K562 (cell line): ENCODE data around the gene SESN3. TPM values are rescaled to one million over a fixed set of nuclear protein-coding genes. Genes with fewer than 3 reads are reported as not detected.

Experiments
- ATAC-seq: fragments of 200-7000 bp; cut with Tn5 transposase; 3 replicates; pipeline ENCODE4 v1.9.1; 2020; ENCODE audit warnings: moderate library complexity
- BruUV-seq: library from RNA; stranded (reverse); fragments of 400-500 nt; replicated peaks from 2 replicates; lab custom pipeline; 2021; lab: Mats Ljungman, UMichigan
- CTCF ChIA-PET: fragments of 300-600 bp; formaldehyde crosslinking; extraction: SDS; loops from one replicate; lab custom pipeline; 2021; ENCODE audit warnings: low intra/inter-chr PET ratio; lab: Yijun Ruan, JAX
- POLR2A ChIA-PET: fragments of 300-600, 350-650 bp; sonication (Branson Sonifier 250); formaldehyde crosslinking; extraction: SDS; loops from one replicate; lab custom pipeline; 2021; ENCODE audit warnings: antibody characterized with exemption, inconsistent platforms; lab: Yijun Ruan, JAX
- DNase-seq, 4 experiments: peaks; one replicate each; pipeline versions ENCODE4 v3.0.0 to v3.0.0-alpha.2; 2011 to 2018; ENCODE audit warnings: low spot score in 3 of 4, mixed read lengths in 3 of 4; ENCODE audit errors: extremely low read depth in 1 of 4
- FAIRE-seq: peaks from 2 replicates; lab custom pipeline; 2011; peaks lifted over from hg19 to GRCh38; lab: Jason Lieb, UNC
- H2AFZ ChIP-seq: 2 replicates; pipeline ENCODE4 v1.6.0; 2011; ENCODE audit warnings: low read depth, low read length, control low read depth, inconsistent platforms
- H3K27ac ChIP-seq: fragments of 200-600 bp; 3 replicates; pipeline ENCODE4 v1.8.0; 2011; ENCODE audit warnings: low read depth, mild to moderate bottlenecking, control low read depth, inconsistent platforms, low read length, moderate library complexity, mixed read lengths; ENCODE audit errors: extremely low read depth
- H3K27me3 ChIP-seq, 2 experiments: fragments of 300-600 bp in 1 of 2; 2 replicates in 1 of 2; 3 replicates in 1 of 2; pipeline versions ENCODE4 v1.6.0 to v1.8.0; 2011; ENCODE audit warnings: inconsistent platforms in 2 of 2, low read length in 2 of 2, mild to moderate bottlenecking in 1 of 2, mixed read lengths in 1 of 2, moderate library complexity in 1 of 2; ENCODE audit not compliant: control insufficient read depth in 2 of 2, insufficient read depth in 2 of 2
- H3K36me3 ChIP-seq: fragments of 300-600 bp; 3 replicates; pipeline ENCODE4 v1.8.0; 2011; ENCODE audit warnings: mild to moderate bottlenecking, low read length, inconsistent platforms; ENCODE audit not compliant: control insufficient read depth, insufficient read depth
- H3K4me1 ChIP-seq, 2 experiments: fragments of 200-600 bp in 1 of 2; replicated peaks in 1 of 2; 2 replicates in 1 of 2; 3 replicates in 1 of 2; pipeline versions ENCODE4 v1.5.1 to v1.8.0; 2011; ENCODE audit warnings: inconsistent platforms in 2 of 2, low read length in 2 of 2, mild to moderate bottlenecking in 1 of 2, mixed read lengths in 1 of 2, moderate library complexity in 1 of 2; ENCODE audit not compliant: control insufficient read depth in 2 of 2, insufficient read depth in 2 of 2
- H3K4me2 ChIP-seq: 2 replicates; pipeline ENCODE4 v1.6.1; 2011; ENCODE audit warnings: low read length, control low read depth, inconsistent platforms, mixed read lengths; ENCODE audit not compliant: insufficient read depth
- H3K4me3 ChIP-seq: fragments of 200-600 bp; sonication (generic), shearing (Covaris generic); 2 replicates; pipeline ENCODE4 v1.5.1; 2016; ENCODE audit warnings: control low read depth, inconsistent platforms
- H3K79me2 ChIP-seq: fragments of 200-600 bp; 3 replicates; pipeline ENCODE4 v1.8.0; 2011; ENCODE audit warnings: low read length, inconsistent platforms; ENCODE audit not compliant: control insufficient read depth, insufficient read depth
- H3K9ac ChIP-seq, 2 experiments: 2 replicates each; pipeline versions ENCODE4 v1.6.0 to v1.6.1; 2011; ENCODE audit warnings: low read depth in 2 of 2, low read length in 2 of 2, control low read depth in 1 of 2, inconsistent platforms in 1 of 2, mild to moderate bottlenecking in 1 of 2, mixed read lengths in 1 of 2; ENCODE audit not compliant: insufficient read depth in 1 of 2
- H3K9me1 ChIP-seq: one replicate; pipeline ENCODE4 v1.6.0; 2011; ENCODE audit warnings: inconsistent platforms, mild to moderate bottlenecking, low read length, moderate library complexity; ENCODE audit not compliant: control insufficient read depth, insufficient read depth
- H3K9me3 ChIP-seq: replicated peaks from 2 replicates; pipeline ENCODE4 v1.5.1; 2011; ENCODE audit warnings: low read depth, low read length, inconsistent platforms; ENCODE audit not compliant: control insufficient read depth, insufficient read depth
- H4K20me1 ChIP-seq: replicated peaks from 2 replicates; pipeline ENCODE4 v1.6.1; 2011; ENCODE audit warnings: low read length, inconsistent platforms, mixed read lengths; ENCODE audit not compliant: control insufficient read depth, insufficient read depth
- ARNT ChIP-seq, 2 experiments: fragments of 450-650 bp; IDR thresholded peaks; 2 replicates each; pipeline ENCODE4 v1.6.1; 2016; ENCODE audit warnings: mild to moderate bottlenecking in 1 of 2
- ATF1 ChIP-seq, 2 experiments: fragments of 450-650 bp in 1 of 2; IDR thresholded peaks; 2 replicates each; pipeline ENCODE4 v1.6.1; 2016; ENCODE audit warnings: missing compliant biosample characterization in 1 of 2, missing genetic modification characterization in 1 of 2
- BACH1 ChIP-seq: fragments of 200-800 bp; sonication (Bioruptor generic); IDR thresholded peaks from 2 replicates; pipeline ENCODE4 v1.6.1; 2016; ENCODE audit warnings: missing genetic modification characterization, missing compliant biosample characterization
- BRCA1 ChIP-seq, 2 experiments: fragments of 450-650 bp in 1 of 2; sonication (generic) in 1 of 2; formaldehyde crosslinking in 1 of 2; IDR thresholded peaks; 2 replicates each; pipeline versions ENCODE4 v1.5.0 to v1.6.1; 2017 to 2020; ENCODE audit warnings: mild to moderate bottlenecking in 1 of 2, missing genetic modification reagents in 1 of 2
- CTBP1 ChIP-seq: fragments of 450-650 bp; IDR thresholded peaks from 2 replicates; pipeline ENCODE4 v1.6.1; 2016; ENCODE audit warnings: borderline replicate concordance
- DDX20 ChIP-seq: fragments of 450-650 bp; IDR thresholded peaks from 2 replicates; pipeline ENCODE4 v1.6.1; 2016; ENCODE audit warnings: missing genetic modification characterization, low read depth, mild to moderate bottlenecking, missing compliant biosample characterization, moderate library complexity
- MAFK ChIP-seq: IDR thresholded peaks from 2 replicates; pipeline ENCODE4 v1.6.1; 2011; ENCODE audit warnings: low read length, improper control_type of control experiment
- MTA1 ChIP-seq: fragments of 450-650 bp; IDR thresholded peaks from 2 replicates; pipeline ENCODE4 v1.6.1; 2017; ENCODE audit warnings: borderline replicate concordance
- NCOA1 ChIP-seq: fragments of 450-650 bp; IDR thresholded peaks from 2 replicates; pipeline ENCODE4 v1.6.1; 2016; ENCODE audit warnings: low read depth
- POLR2AphosphoS5 ChIP-seq: IDR thresholded peaks from 2 replicates; pipeline ENCODE4 v1.6.1; 2011; ENCODE audit warnings: mild to moderate bottlenecking, low read depth, low read length, moderate library complexity; ENCODE audit not compliant: control insufficient read depth, insufficient read depth
- RAD51 ChIP-seq: fragments of 450-650 bp; IDR thresholded peaks from 2 replicates; pipeline ENCODE4 v1.7.1; 2016; ENCODE audit warnings: low read depth, mild to moderate bottlenecking, borderline replicate concordance
- SETDB1 ChIP-seq: IDR thresholded peaks from one replicate; pipeline ENCODE4 v1.6.1; 2012; ENCODE audit warnings: low read length, control low read depth, inconsistent platforms
- SMARCA4 ChIP-seq: fragments of 450-650 bp; IDR thresholded peaks from 2 replicates; pipeline ENCODE4 v1.6.1; 2016
- VEZF1 ChIP-seq: fragments of 200-800 bp; sonication (Bioruptor generic); IDR thresholded peaks from 2 replicates; pipeline ENCODE4 v1.6.1; 2017; ENCODE audit warnings: missing genetic modification characterization, missing compliant biosample characterization
- ZNF134 ChIP-seq: fragments of 250-450 bp; sonication (Bioruptor Pico); conservative IDR thresholded peaks from 2 replicates; pipeline ENCODE4 v1.4.0; 2020
- ZNF347 ChIP-seq: fragments of 450-650 bp; formaldehyde crosslinking; IDR thresholded peaks from 2 replicates; pipeline ENCODE4 v1.4.0; 2020; ENCODE audit warnings: low read depth, mild to moderate bottlenecking, moderate library complexity
- ZNF384 ChIP-seq: IDR thresholded peaks from 2 replicates; pipeline ENCODE4 v1.6.1; 2012; ENCODE audit warnings: low read depth, low read length, improper control_type of control experiment
- ZNF561 ChIP-seq: fragments of 450-650 bp; formaldehyde crosslinking; conservative IDR thresholded peaks from 2 replicates; pipeline ENCODE4 v1.4.0; 2020; ENCODE audit warnings: mild to moderate bottlenecking, moderate library complexity
- WGBS: fragments of 100-300 bp; shearing (Covaris generic); methylation state at CpG from one replicate; pipeline ENCODE4 v1.1.6; 2016; ENCODE audit warnings: low coverage, mixed read lengths; ENCODE audit not compliant: insufficient coverage; ENCODE audit errors: missing lambda C conversion rate; 5-methylcytosine and 5-hydroxymethylcytosine counted together
- in situ Hi-C: fragments of 300-500 bp; cut with MboI; formaldehyde crosslinking; loops from 4 replicates; pipeline ENCODE4 v1.15.0; 2018; ENCODE audit warnings: inconsistent platforms, mixed read lengths
- intact Hi-C: fragments of 100-400 bp; cut with micrococcal nuclease; formaldehyde crosslinking; loops from 2 replicates; pipeline ENCODE4 v1.14.2; 2022
- polyA plus RNA-seq, 8 experiments: library from polyadenylated mRNA; depleted of rRNA in 4 of 8; stranded (reverse) in 5 of 8; unstranded in 3 of 8; fragments of >200 nt; fragmentation: Nextera tagmentation in 2 of 8; fragmentation: Illumina TruSeq in 1 of 8; extraction: Ambion mirVana in 2 of 8; extraction: Trizol in 1 of 8; gene quantifications; 2 replicates each; pipeline versions ENCODE4 v1.2.1 to v1.2.3, GENCODE V29; 2011 to 2014; ENCODE audit warnings: inconsistent platforms in 1 of 8, missing spikeins in 1 of 8
- total RNA-seq, 7 experiments: library from RNA; depleted of rRNA in 6 of 7; stranded (reverse); fragments of >200 nt in 6 of 7; fragmentation: Illumina TruSeq in 2 of 7; extraction: Trizol in 2 of 7; gene quantifications; 2 replicates each; pipeline versions ENCODE4 v1.2.1 to v1.2.3, GENCODE V29; 2011 to 2021; ENCODE audit warnings: low replicate concordance in 1 of 7
- TF ChIP-seq, protein P1 (sequence below): sonication (generic); IDR thresholded peaks from 2 replicates; pipeline ENCODE4 v1.6.1; 2016
- TF ChIP-seq, protein P2 (sequence below): fragments of 450-650 bp; IDR thresholded peaks from 2 replicates; pipeline ENCODE4 v1.6.1; 2016; ENCODE audit warnings: antibody characterized with exemption

Gene SESN3
- total and polyA plus RNA-seq, 9 of the 15 experiments (the other 6 are each of a cell fraction or from before 2014, with no cell fraction given), result 0.44 to 2.6 (median 1.5) TPM

DNA sequence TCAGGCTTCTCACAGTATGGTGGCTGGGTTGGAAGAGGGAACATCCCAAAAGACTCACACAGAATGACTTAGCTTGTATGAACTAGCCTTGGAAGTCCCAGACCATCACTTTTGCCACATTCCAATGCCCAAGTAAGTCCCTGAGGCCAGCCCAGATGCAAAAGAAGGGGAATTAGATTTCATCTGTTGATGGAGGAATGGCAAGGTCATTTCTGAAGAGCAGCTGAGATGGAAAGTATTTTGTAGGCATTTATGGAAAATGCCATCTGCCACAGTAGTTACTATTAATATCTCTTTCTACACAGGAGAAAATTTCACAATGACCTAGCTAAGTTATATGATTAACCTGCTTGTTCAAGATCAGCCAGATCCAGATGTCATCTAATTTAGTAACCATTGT is 82.6 kb downstream of the SESN3 start (continued):
- TF ChIP-seq DDX20 (tag) (no peak), BACH1 (no peak), ZNF384 (no peak), ARNT (IDR thresholded peaks at IDR 0.05) (no peak), NCOA1 (no peak), ZNF561 (CRISPR knock-in tag) (no peak), ZNF134 (CRISPR knock-in tag) (no peak), ZNF347 (no peak)

DNA sequence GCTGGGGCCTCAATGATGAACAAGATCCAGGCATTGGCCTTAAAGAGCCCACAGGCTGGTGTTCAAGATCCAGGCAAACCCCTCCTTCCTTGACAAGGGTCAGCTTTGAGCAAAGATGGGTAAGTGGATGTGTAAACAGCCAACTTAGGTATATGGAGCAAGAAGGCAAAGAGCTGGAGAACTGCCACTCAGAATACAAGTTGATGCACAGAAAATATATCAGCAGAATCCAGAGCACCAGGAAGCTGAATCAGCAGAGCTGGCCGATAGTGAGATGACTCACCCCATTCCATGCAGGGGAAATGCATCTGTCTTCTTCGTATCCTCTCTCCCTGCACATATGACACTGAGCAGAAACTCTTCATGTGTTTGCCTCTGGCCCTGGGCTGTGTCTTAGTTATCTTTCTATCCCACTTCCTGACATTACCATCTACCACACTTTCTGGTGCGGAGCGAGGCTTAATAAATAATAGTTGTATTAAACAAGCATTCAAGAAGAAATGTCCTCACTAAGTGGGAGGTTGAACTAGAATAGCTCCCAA is 83.6 kb downstream of the SESN3 start:
- DNase-seq, result peak; percentile 81 to 95 (median 87)
- POLR2A ChIA-PET, result interaction anchor here (0.6 to 3.6 kb wide), 8 partner anchors 9 to 643 kb away, joined by 3 to 29 read pairs (median 4); partner anchors contain the start of genes CEP57, CWC15, FAM76B and KDM4D
- TF ChIP-seq POLR2AphosphoS5, result peak; percentile 88
- TF ChIP-seq, protein P1, sequence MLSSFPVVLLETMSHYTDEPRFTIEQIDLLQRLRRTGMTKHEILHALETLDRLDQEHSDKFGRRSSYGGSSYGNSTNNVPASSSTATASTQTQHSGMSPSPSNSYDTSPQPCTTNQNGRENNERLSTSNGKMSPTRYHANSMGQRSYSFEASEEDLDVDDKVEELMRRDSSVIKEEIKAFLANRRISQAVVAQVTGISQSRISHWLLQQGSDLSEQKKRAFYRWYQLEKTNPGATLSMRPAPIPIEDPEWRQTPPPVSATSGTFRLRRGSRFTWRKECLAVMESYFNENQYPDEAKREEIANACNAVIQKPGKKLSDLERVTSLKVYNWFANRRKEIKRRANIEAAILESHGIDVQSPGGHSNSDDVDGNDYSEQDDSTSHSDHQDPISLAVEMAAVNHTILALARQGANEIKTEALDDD, result no peak
- TF ChIP-seq ATF1 (CRISPR knock-in tag; IDR thresholded peaks at IDR 0.05), result no peak
- peak; percentile 35; the same call in 1 of the 2 replicates for TF ChIP-seq ATF1 (tag; IDR thresholded peaks at IDR 0.05)
- TF ChIP-seq MTA1, result peak; percentile 54; the same call in 1 of the 2 replicates
- TF ChIP-seq RAD51, result no peak
- peak; percentile 93 for TF ChIP-seq CTBP1
- no peak for TF ChIP-seq SETDB1
- TF ChIP-seq MAFK, result peak; percentile 96
- TF ChIP-seq SMARCA4, result peak; percentile 98
- TF ChIP-seq VEZF1, result no peak
- TF ChIP-seq BRCA1 (IDR thresholded peaks at IDR 0.05), result no peak
- TF ChIP-seq BRCA1 (CRISPR knock-in tag; IDR thresholded peaks at IDR 0.05), result no peak
- TF ChIP-seq, protein P2, sequence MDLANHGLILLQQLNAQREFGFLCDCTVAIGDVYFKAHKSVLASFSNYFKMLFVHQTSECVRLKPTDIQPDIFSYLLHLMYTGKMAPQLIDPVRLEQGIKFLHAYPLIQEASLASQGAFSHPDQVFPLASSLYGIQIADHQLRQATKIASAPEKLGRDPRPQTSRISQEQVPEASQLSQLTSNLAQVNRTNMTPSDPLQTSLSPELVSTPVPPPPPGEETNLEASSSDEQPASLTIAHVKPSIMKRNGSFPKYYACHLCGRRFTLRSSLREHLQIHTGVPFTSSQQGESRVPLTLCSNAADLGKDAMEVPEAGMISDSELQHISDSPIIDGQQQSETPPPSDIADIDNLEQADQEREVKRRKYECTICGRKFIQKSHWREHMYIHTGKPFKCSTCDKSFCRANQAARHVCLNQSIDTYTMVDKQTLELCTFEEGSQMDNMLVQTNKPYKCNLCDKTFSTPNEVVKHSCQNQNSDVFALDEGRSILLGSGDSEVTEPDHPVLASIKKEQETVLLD, result peak; percentile 68; the same call in 1 of the 2 replicates

More for the DNA sequence above, 83.6 kb downstream of the SESN3 start:
- in situ Hi-C loops, result loop anchor here (10.0 kb wide), 1 partner anchor 523 kb away; no protein-coding TSS in a partner anchor
- no TSS peak for BruUV-seq
- no peaks in the 10 kb centered on the region for H3K79me2 ChIP-seq
- peak overlapping the region; percentile 80 for H2AFZ ChIP-seq
- no peak overlapping the region for H3K4me3 ChIP-seq
- intact Hi-C loops, result loop anchor here (2.0 to 5.0 kb wide), 4 partner anchors 45 to 525 kb away; partner anchors contain the start of genes CWC15 and KDM4D
- H3K27me3 ChIP-seq, result no peaks in the 10 kb centered on the region
- no peaks in the 10 kb centered on the region; the same call in 1 of the 2 replicates for H3K9me3 ChIP-seq
- H4K20me1 ChIP-seq, result no peaks in the 10 kb centered on the region
- 0% methylated on average over 4 of the region's 4 CpGs for WGBS
- peaks cover 45 to 72% of the 10 kb centered on the region in 2 experiments for H3K4me1 ChIP-seq
- H3K36me3 ChIP-seq, result no peaks in the 10 kb centered on the region
- H3K4me2 ChIP-seq, result peak overlapping the region; percentile 63
- FAIRE-seq, result peak; percentile 99
- ATAC-seq, result peak; percentile 91
- H3K27ac ChIP-seq, result peak overlapping the region; percentile 69
- no peaks in the 10 kb centered on the region for H3K9me1 ChIP-seq
- CTCF ChIA-PET, result no interaction called here
- peak overlapping the region in 1 of 2 experiments; percentile 43; a peak in 2 of 4 replicates for H3K9ac ChIP-seq
